HG03196 (cell line): ENCODE results near the gene SRPK2.
"Not testable (repeated sequence)": the region's sequence is repeated elsewhere in the genome, so short reads cannot be mapped to it uniquely, and the experiment has no call there.

Source experiments
- ATAC-seq: cut with Tn5 transposase; IDR thresholded peaks from one replicate; pipeline ENCODE4 v1.9.1; 2021; ENCODE audit not compliant: unreplicated experiment

The SRPK2 gene

GRCh38 chr7:105268056-105268455, 120.7 kb downstream of the SRPK2 start:
- no peak for ATAC-seq

- ATAC-seq, result no peak
These were observed 121.5 kb downstream of the SRPK2 start for GRCh38 chr7:105267244-105267643.

- no peak for ATAC-seq
These were observed 124.0 kb downstream of the SRPK2 start for GRCh38 chr7:105264707-105265106.

DNA sequence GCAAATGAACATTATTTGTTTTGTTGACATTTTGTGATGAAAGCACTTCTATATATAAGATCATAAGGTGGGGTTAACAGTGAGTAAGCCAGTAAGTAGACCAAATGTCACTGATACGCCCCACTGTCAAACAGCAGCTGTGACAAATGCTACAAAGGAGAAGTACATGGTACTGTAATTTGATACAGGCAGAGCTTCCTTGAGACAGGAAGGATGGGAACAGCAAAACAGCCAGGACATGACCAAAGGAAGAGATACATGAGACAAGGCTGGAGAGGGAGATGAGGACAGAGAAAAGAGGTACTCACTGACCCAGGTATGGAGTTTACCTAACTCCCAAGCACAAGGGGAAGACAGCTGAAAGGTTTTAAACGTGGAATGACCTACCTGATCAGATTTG, 127.0 kb downstream of the SRPK2 start:
- ATAC-seq, result no peak

GRCh38 chr7:105260201-105260871, 128.4 kb downstream of the SRPK2 start:
- not testable (repeated sequence) for ATAC-seq

DNA sequence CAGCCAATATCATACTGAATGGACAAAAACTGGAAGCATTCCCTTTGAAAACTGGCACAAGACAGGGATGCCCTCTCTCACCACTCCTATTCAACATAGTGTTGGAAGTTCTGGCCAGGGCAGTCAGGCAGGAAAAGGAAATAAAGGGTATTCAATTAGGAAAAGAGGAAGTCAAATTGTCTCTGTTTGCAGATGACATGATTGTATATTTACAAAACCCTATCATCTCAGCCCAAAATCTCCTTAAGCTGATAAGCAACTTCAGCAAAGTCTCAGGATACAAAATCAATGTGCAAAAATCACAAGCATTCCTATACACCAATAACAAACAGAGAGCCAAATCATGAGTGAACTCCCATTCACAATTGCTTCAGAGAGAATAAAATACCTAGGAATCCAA, 129.8 kb downstream of the SRPK2 start:
- not testable (repeated sequence) for ATAC-seq

DNA sequence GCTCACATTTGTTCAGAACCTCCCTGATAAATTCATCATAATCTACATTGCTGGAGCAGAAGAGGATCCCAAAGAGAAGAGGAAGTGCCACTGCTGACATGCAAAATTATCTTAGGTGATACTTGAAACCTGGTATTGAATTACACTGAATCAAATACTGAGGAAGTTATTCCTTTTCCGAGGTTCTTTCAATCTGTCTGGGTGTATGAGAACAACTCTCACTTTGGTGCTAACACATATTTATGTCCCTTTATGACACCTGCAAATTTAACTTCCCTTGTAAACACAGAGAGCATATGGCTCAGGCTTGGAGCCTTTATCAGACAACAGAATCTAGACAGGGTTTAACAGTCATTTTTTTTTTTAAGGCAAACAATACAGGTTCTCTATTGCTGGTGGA, 131.4 kb downstream of the SRPK2 start:
- ATAC-seq, result no peak

DNA sequence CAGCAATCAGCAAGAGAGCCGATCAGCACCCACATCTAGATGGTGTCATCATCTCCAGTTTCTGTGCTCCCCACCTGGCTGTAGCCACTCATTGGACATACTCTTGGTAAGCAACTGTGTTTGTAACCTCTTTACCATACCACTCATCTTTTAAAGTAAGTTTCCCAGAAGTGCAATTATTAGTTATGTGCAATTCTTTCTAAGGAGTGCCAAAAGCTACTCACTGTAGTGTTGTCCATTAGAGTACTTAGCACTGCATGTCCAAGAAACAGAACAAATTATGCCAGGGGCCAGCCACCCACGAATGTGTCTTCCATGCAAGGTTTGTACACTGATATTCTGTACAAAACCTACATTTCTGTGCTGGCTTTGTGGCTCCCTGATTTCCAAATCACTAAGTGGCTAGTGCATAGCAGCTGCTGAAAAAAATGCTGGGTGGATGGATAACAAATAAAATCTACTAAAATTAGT, 131.9 kb downstream of the SRPK2 start:
- no peak for ATAC-seq

DNA sequence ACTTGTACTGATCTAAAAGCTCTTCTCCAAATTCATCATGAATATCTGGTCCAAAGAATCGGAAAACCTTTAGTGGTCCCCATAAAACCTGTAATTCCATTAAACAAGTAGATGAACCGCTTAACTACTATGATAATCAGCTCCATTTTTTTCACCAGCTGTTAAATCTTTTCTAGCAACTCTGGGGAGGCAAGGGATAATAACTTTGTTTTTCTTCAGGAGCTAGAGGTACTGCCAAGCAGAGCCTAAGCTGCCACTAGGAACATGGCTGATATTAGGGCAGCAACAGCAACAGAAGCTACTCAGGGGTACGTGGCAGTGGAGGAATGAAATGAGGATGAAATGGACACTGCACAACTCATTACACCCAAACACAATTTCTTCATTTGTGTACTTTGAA, 138.0 kb downstream of the SRPK2 start:
- no peak for ATAC-seq

DNA sequence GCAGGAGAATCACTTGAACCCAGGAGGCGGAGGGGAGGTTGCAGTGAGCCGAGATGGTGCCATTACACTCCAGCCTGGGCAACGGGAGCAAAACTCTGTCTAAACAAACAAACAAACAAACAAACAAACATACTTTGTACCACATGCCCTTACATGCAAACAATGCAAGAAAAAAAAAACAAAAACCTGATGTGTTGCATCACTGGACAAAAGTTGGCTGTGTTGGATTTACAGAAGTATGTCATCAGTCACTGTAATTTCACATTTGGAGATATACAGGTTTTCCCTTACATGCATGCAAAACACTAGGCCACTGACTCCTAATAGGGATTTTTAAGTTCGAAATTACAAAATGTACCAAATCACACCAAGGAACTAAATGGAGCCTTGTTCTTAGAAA, 138.5 kb downstream of the SRPK2 start:
- no peak for ATAC-seq

DNA sequence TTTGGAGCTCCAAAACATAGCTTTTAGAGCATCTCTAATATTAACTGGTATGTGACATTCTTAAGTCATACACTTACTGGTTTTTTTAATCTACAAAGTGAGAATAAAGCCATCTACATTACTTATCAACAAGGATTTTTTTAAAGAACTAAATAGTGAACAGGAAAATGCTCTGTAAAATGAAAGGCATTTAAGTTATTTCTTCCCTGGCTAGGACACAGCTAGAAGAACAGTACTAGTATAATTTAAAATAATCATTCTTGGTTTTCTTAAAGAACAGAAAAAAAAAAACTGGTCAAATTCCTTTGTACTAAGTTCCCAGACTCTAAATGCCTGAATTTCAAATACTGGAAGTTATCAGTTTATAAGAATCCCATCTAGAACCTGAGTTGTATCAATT, 139.5 kb downstream of the SRPK2 start:
- no peak for ATAC-seq

DNA sequence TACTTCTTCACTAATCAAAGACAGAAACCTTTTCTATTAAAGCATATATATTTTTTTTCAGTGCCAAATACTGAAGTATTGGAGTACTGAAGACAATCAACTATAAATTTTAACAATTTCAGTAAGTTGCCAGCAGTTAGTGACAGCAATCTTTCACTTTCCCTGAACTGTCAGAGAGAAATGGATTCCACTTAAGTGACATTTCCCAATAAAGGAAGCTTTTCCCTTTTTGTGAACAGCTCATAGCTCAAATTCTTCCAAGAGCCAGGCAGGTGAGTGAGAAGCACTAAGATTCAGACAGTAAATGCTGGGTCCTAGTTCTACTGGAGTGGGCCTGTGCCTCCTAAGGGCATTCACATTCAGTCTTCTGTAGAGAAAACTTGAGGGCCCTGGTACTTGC, 142.0 kb downstream of the SRPK2 start:
- ATAC-seq, result no peak

- no peak for ATAC-seq
These were observed 142.5 kb downstream of the SRPK2 start for GRCh38 chr7:105246256-105246655.

DNA sequence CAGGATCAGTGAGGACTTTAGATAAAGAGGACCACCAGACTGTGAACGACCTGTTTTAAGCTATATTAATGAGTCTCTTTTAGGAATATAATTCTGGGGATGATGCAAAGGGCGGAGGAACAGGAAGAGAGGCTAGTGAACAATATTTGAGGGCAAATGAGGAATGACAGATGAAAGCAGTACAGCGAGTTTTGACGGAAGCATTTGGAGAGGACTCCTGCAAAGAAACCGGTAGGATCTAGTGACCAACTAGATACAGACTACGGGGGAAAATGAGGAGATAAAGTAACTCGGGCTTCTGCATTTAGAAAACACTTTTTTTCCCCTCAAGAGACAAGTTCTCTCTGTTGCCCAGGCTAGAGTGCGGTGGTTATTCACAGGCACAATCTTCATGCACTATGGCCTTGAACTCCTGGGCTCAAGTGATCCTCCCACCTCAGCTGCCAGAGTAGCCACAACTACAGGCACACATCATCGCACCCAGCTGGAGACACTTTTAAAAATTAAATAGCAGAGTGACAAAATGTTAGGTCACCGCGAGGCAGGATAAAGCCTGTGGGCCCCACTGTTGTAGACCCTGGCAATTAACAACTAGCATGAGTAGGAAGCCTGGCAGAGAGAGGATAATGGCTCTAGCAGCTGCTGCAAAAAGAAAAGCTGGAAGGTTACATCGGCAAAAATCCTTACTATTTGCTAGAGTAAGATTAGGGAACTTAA, 143.2 kb downstream of the SRPK2 start:
- no peak for ATAC-seq

DNA sequence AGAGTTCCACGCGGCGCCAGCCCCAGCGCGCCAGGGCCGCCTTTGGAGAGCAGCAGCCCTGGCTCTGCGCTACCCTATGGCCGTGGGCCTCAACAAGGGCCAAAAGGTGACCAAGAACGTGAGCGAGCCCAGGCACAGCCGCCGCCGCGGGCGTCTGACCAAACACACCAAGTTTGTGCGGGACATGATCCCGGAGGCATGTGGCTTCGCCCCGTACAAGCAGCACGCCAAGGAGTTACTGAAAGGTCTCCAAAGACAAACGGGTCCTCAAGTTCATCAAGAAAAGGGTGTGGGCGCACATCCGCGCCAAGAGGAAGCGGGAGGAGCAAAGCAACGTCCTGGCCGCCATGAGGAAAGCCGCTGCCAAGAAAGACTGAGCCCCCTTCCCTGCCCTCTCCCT, 144.1 kb downstream of the SRPK2 start:
- ATAC-seq, result no peak

DNA sequence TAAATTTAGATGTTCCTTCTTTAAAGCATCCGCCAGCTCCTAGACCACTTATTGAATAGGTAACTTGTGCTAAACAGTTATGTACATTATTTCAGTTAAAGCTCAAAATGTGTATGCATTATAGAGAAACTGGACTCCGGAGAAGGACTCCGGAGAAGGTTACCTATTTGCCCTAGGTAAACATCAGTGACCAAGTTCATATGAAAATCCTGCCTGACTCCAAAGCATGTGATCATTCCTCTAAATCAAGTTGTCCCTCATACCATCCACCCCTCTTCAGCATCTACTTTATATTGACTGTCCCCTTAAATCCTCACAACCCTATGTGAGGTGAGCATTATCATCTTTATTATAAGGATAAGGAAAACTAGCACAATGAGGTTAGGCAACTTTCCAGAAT, 147.5 kb downstream of the SRPK2 start:
- ATAC-seq, result no peak

DNA sequence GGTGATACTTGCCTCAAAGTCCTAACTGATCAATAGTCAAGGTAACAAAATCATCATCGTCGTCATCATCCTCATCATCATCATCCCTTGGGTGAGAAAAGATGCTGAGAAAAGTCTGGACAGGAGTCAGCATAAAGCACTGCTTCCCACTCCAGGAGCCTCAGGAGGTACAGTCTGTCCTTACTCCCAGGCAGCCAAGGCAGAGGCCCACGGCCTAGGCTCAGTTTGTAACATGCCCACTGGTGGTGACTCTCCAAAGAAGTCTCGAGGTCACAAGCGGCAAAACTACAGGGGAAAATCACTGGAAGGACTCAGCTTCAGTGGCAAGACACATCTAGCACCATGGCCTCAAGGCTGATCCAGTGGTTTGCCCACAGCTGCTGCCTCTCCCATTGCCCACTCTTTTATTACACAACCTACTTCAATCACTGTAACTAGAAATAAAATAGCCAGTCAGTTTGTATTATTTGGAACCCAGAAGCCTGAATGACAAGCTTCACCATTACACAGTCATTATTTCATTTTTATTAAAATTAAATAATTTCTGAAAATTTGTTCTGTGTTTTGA, 150.4 kb downstream of the SRPK2 start:
- no peak for ATAC-seq

GRCh38 chr7:105234886-105235285, 153.8 kb downstream of the SRPK2 start:
- no peak for ATAC-seq

DNA sequence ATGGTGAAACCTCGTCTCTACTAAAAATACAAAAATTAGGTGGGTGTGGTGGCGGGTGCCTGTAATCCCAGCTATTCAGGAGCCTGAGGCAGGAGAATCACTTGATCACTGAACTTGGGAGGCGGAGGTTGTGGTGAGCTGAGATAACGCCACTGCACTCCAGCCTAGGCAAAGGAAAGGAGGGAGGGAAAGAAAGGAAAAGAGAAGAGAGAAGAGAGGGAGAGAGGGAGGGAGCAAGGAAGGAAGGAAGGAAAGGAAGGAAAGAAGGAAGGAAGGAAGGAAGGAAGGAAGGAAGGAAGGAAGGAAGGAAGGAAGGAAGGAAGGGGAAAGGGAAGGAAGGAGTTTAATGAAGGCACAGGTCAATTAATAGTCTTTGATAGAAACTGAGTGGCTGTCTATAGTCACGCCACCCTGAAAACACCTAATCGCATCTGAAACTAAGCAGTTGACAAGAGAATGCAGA, 155.9 kb downstream of the SRPK2 start:
- ATAC-seq, result not testable (repeated sequence)

GRCh38 chr7:105230486-105230885, 158.2 kb downstream of the SRPK2 start:
- ATAC-seq, result no peak

GRCh38 chr7:105229641-105230040, 159.1 kb downstream of the SRPK2 start:
- ATAC-seq, result no peak

GRCh38 chr7:105228555-105228954, 160.2 kb downstream of the SRPK2 start:
- no peak for ATAC-seq
